ENCODE results near the gene MMD2. TPM values are rescaled to one million over a fixed set of nuclear protein-coding genes. Genes with fewer than 3 reads are reported as not detected.
A peak's percentile ranks its signal among the peaks of the same experiment; 100 is the strongest.
"Not testable (repeated sequence)": the region's sequence is repeated elsewhere in the genome, so short reads cannot be mapped to it uniquely, and the experiment has no call there.

Gene MMD2
- total RNA-seq, 2 donors from 2014 or later, result not detected

- no peaks in the 10 kb centered on the region for H3K9me3 Mint-ChIP-seq
- H3K4me1 Mint-ChIP-seq (ENCODE audit: low read depth in 2 of 2), result peaks cover 14 to 17% of the 10 kb centered on the region in 2 donors
- H3K27me3 Mint-ChIP-seq, result no peaks in the 10 kb centered on the region
- ATAC-seq (peak; percentile 98 to 99), DNase-seq (ENCODE audit: low spot score) (peak; percentile 93)
- peaks cover 10% of the 10 kb centered on the region for H3K36me3 Mint-ChIP-seq
- peak overlapping the region; percentile 78 to 95 for H3K27ac Mint-ChIP-seq
- H3K4me3 Mint-ChIP-seq, result peak overlapping the region; percentile 95
Measured at GRCh38 chr7:4973728-4974198, 14.8 kb upstream of the MMD2 start.

GRCh38 chr7:4972446-4972845 is 13.5 kb upstream of the MMD2 start:
- H3K27me3 Mint-ChIP-seq; DNase-seq (ENCODE audit: low spot score); H3K4me3 Mint-ChIP-seq; H3K36me3 Mint-ChIP-seq; H3K9me3 Mint-ChIP-seq; ATAC-seq: not testable (repeated sequence)
- H3K27ac Mint-ChIP-seq, result peak overlapping the region in 1 of 2 donors; percentile 83
- H3K4me1 Mint-ChIP-seq (ENCODE audit: low read depth in 2 of 2), result peaks cover 10 to 11% of the 10 kb centered on the region in 2 donors

GRCh38 chr7:4965295-4966022 is 6.5 kb upstream of the MMD2 start:
- Mint-ChIP-seq H3K4me3 (no peak overlapping the region), H3K27ac (no peak overlapping the region), H3K9me3 (no peaks in the 10 kb centered on the region), H3K4me1 (ENCODE audit: low read depth in 2 of 2) (no peaks in the 10 kb centered on the region), H3K36me3 (no peaks in the 10 kb centered on the region), H3K27me3 (peaks cover 10 to 11% of the 10 kb centered on the region in 2 donors)
- DNase-seq (ENCODE audit: low spot score), result no peak
- no peak for ATAC-seq

GRCh38 chr7:4964506-4964905 is 5.5 kb upstream of the MMD2 start:
- no peak for ATAC-seq
- Mint-ChIP-seq H3K27me3 (peaks cover 10 to 11% of the 10 kb centered on the region in 2 donors), H3K9me3 (no peaks in the 10 kb centered on the region), H3K36me3 (no peaks in the 10 kb centered on the region), H3K4me3 (no peak overlapping the region), H3K27ac (no peak overlapping the region), H3K4me1 (ENCODE audit: low read depth in 2 of 2) (no peaks in the 10 kb centered on the region)
- no peak for DNase-seq (ENCODE audit: low spot score)

- Mint-ChIP-seq H3K27me3 (peaks cover 16% of the 10 kb centered on the region in 2 donors), H3K36me3 (no peaks in the 10 kb centered on the region), H3K27ac (no peak overlapping the region), H3K9me3 (no peaks in the 10 kb centered on the region), H3K4me1 (ENCODE audit: low read depth in 2 of 2) (peaks cover 0 to 4% of the 10 kb centered on the region in 2 donors), H3K4me3 (no peak overlapping the region)
- DNase-seq (ENCODE audit: low spot score) (no peak), ATAC-seq (peak; percentile 8 to 21)
Measured at GRCh38 chr7:4962872-4963775, 4.1 kb upstream of the MMD2 start.

GRCh38 chr7:4960363-4960762 is 1.4 kb upstream of the MMD2 start:
- H3K36me3 Mint-ChIP-seq, result no peaks in the 10 kb centered on the region
- H3K27ac Mint-ChIP-seq, result no peak overlapping the region
- peaks cover 15 to 20% of the 10 kb centered on the region in 2 donors for H3K27me3 Mint-ChIP-seq
- ATAC-seq (no peak), DNase-seq (ENCODE audit: low spot score) (no peak)
- H3K9me3 Mint-ChIP-seq, result no peaks in the 10 kb centered on the region
- peaks cover 0 to 4% of the 10 kb centered on the region in 2 donors for H3K4me1 Mint-ChIP-seq (ENCODE audit: low read depth in 2 of 2)
- H3K4me3 Mint-ChIP-seq, result no peak overlapping the region

- no peak for ATAC-seq
- no peak for DNase-seq (ENCODE audit: low spot score)
- peaks cover 18 to 24% of the 10 kb centered on the region in 2 donors for H3K27me3 Mint-ChIP-seq
- no peaks in the 10 kb centered on the region for H3K9me3 Mint-ChIP-seq
- no peaks in the 10 kb centered on the region for H3K36me3 Mint-ChIP-seq
- peaks cover 0 to 4% of the 10 kb centered on the region in 2 donors for H3K4me1 Mint-ChIP-seq (ENCODE audit: low read depth in 2 of 2)
- no peak overlapping the region for H3K4me3 Mint-ChIP-seq
- no peak overlapping the region for H3K27ac Mint-ChIP-seq
Measured at GRCh38 chr7:4959893-4960292, 906 bp upstream of the MMD2 start.

GRCh38 chr7:4959306-4959705 is 319 bp upstream of the MMD2 start:
- no peak overlapping the region for H3K27ac Mint-ChIP-seq
- no peak for ATAC-seq
- peaks cover 20 to 30% of the 10 kb centered on the region in 2 donors for H3K27me3 Mint-ChIP-seq
- no peak overlapping the region for H3K4me3 Mint-ChIP-seq
- H3K9me3 Mint-ChIP-seq, result no peaks in the 10 kb centered on the region
- DNase-seq (ENCODE audit: low spot score), result no peak
- peaks cover 0 to 4% of the 10 kb centered on the region in 2 donors for H3K4me1 Mint-ChIP-seq (ENCODE audit: low read depth in 2 of 2)
- H3K36me3 Mint-ChIP-seq, result no peaks in the 10 kb centered on the region

- Mint-ChIP-seq H3K9me3 (no peaks in the 10 kb centered on the region), H3K27me3 (peaks cover 20 to 30% of the 10 kb centered on the region in 2 donors), H3K36me3 (no peaks in the 10 kb centered on the region), H3K27ac (no peak overlapping the region), H3K4me3 (no peak overlapping the region), H3K4me1 (ENCODE audit: low read depth in 2 of 2) (peaks cover 0 to 7% of the 10 kb centered on the region in 2 donors)
- peak in 1 of 2 donors; percentile 33 for ATAC-seq
- DNase-seq (ENCODE audit: low spot score), result no peak
Measured at GRCh38 chr7:4957847-4958476, 1.0 kb downstream of the MMD2 start.

- H3K4me1 Mint-ChIP-seq (ENCODE audit: low read depth in 2 of 2), result peaks cover 0 to 4% of the 10 kb centered on the region in 2 donors
Measured at GRCh38 chr7:4951903-4952636, 6.9 kb downstream of the MMD2 start.

GRCh38 chr7:4951304-4951703 is 7.7 kb downstream of the MMD2 start:
- H3K4me1 Mint-ChIP-seq (ENCODE audit: low read depth in 2 of 2), result peaks cover 0 to 5% of the 10 kb centered on the region in 2 donors
- H3K9me3 Mint-ChIP-seq, result no peaks in the 10 kb centered on the region
- ATAC-seq (no peak), DNase-seq (ENCODE audit: low spot score) (no peak)
- H3K36me3 Mint-ChIP-seq, result no peaks in the 10 kb centered on the region
- H3K4me3 Mint-ChIP-seq, result no peak overlapping the region
- no peak overlapping the region for H3K27ac Mint-ChIP-seq
- H3K27me3 Mint-ChIP-seq, result peaks cover 19 to 26% of the 10 kb centered on the region in 2 donors

More at GRCh38 chr7:4951903-4952636, 6.9 kb downstream of the MMD2 start:
- Mint-ChIP-seq H3K9me3 (no peaks in the 10 kb centered on the region), H3K27me3 (peaks cover 19 to 25% of the 10 kb centered on the region in 2 donors), H3K27ac (no peak overlapping the region), H3K36me3 (no peaks in the 10 kb centered on the region), H3K4me3 (no peak overlapping the region)
- ATAC-seq, result no peak
- no peak for DNase-seq (ENCODE audit: low spot score)

- DNase-seq (ENCODE audit: low spot score) (no peak), ATAC-seq (no peak)
- H3K27me3 Mint-ChIP-seq, result peaks cover 17 to 21% of the 10 kb centered on the region in 2 donors
- H3K4me1 Mint-ChIP-seq (ENCODE audit: low read depth in 2 of 2), result peaks cover 0 to 5% of the 10 kb centered on the region in 2 donors
- no peaks in the 10 kb centered on the region for H3K36me3 Mint-ChIP-seq
- H3K9me3 Mint-ChIP-seq, result no peaks in the 10 kb centered on the region
- H3K27ac Mint-ChIP-seq, result no peak overlapping the region
- H3K4me3 Mint-ChIP-seq, result no peak overlapping the region
Measured at GRCh38 chr7:4948402-4948801, 10.6 kb downstream of the MMD2 start.

- H3K27me3 Mint-ChIP-seq, result peaks cover 9 to 10% of the 10 kb centered on the region in 2 donors
- DNase-seq (ENCODE audit: low spot score) (no peak), ATAC-seq (no peak)
- H3K4me3 Mint-ChIP-seq, result no peak overlapping the region
- peaks cover 0 to 2% of the 10 kb centered on the region in 2 donors for H3K4me1 Mint-ChIP-seq (ENCODE audit: low read depth in 2 of 2)
- H3K36me3 Mint-ChIP-seq, result no peaks in the 10 kb centered on the region
- H3K27ac Mint-ChIP-seq, result no peak overlapping the region
- H3K9me3 Mint-ChIP-seq, result no peaks in the 10 kb centered on the region
Measured at GRCh38 chr7:4945949-4946348, 13.0 kb downstream of the MMD2 start.
